SJCRH30 (cell line): ENCODE data around the gene FADS1. TPM values are rescaled to one million over a fixed set of nuclear protein-coding genes. Genes with fewer than 3 reads are reported as not detected.
A peak's percentile ranks its signal among the peaks of the same experiment; 100 is the strongest.

Experiments used
- DNase-seq, 2 experiments: peaks; one replicate each; pipeline ENCODE4 v3.0.0-alpha.2; 2015 to 2020
- H3K27ac ChIP-seq: fragments of 250-450 bp; sonication (Bioruptor Pico); 2 replicates; pipeline ENCODE4 v1.5.1; 2020; ENCODE audit warnings: mild to moderate bottlenecking, moderate library complexity
- H3K27me3 ChIP-seq: fragments of 250-450 bp; sonication (Bioruptor Pico); 2 replicates; pipeline ENCODE4 v1.5.1; 2020; ENCODE audit warnings: mild to moderate bottlenecking, moderate library complexity
- H3K36me3 ChIP-seq: fragments of 250-450 bp; sonication (Bioruptor Pico); 2 replicates; pipeline ENCODE4 v1.5.1; 2020; ENCODE audit warnings: mild to moderate bottlenecking, moderate library complexity
- H3K4me1 ChIP-seq: fragments of 250-450 bp; sonication (Bioruptor Pico); 2 replicates; pipeline ENCODE4 v1.5.1; 2020; ENCODE audit warnings: mild to moderate bottlenecking, moderate library complexity
- H3K4me3 ChIP-seq: fragments of 250-450 bp; sonication (Bioruptor Pico); 2 replicates; pipeline ENCODE4 v1.5.1; 2020; ENCODE audit warnings: mild to moderate bottlenecking, moderate library complexity
- H3K9me3 ChIP-seq: fragments of 250-450 bp; sonication (Bioruptor Pico); replicated peaks from 2 replicates; pipeline ENCODE4 v1.5.1; 2020; ENCODE audit warnings: mild to moderate bottlenecking, moderate library complexity
- total RNA-seq: library from RNA; depleted of rRNA; stranded (reverse); fragments of >200 nt; shearing (Covaris generic); gene quantifications from 2 replicates; pipeline ENCODE4 v1.2.3, GENCODE V29; 2014

FADS1 gene
- total RNA-seq, 1 experiment from 2014 or later, result 105 TPM

- Histone ChIP-seq H3K27me3 (no peaks in the 10 kb centered on the region), H3K9me3 (no peaks in the 10 kb centered on the region), H3K4me3 (no peak overlapping the region), H3K4me1 (peaks cover 10% of the 10 kb centered on the region), H3K27ac (no peak overlapping the region), H3K36me3 (no peaks in the 10 kb centered on the region)
- DNase-seq, result no peak
These were observed 19.4 kb upstream of the FADS1 start for GRCh38 chr11:61836193-61836592.

GRCh38 chr11:61834278-61835048 lies 17.7 kb upstream of the FADS1 start:
- Histone ChIP-seq H3K9me3 (no peaks in the 10 kb centered on the region), H3K36me3 (no peaks in the 10 kb centered on the region), H3K4me1 (peaks cover 10% of the 10 kb centered on the region), H3K27ac (peak overlapping the region; percentile 48), H3K4me3 (no peak overlapping the region), H3K27me3 (no peaks in the 10 kb centered on the region)
- peak; percentile 78 to 87 for DNase-seq

- H3K9me3 ChIP-seq, result no peaks in the 10 kb centered on the region
- peaks cover 10% of the 10 kb centered on the region for H3K4me1 ChIP-seq
- H3K36me3 ChIP-seq, result no peaks in the 10 kb centered on the region
- H3K4me3 ChIP-seq, result no peak overlapping the region
- no peak for DNase-seq
- no peaks in the 10 kb centered on the region for H3K27me3 ChIP-seq
- peak overlapping the region; percentile 48 for H3K27ac ChIP-seq
These were observed 17.1 kb upstream of the FADS1 start for GRCh38 chr11:61833926-61834277.

GRCh38 chr11:61833471-61833870 lies 16.7 kb upstream of the FADS1 start:
- Histone ChIP-seq H3K27ac (no peak overlapping the region), H3K4me3 (no peak overlapping the region), H3K36me3 (no peaks in the 10 kb centered on the region), H3K27me3 (no peaks in the 10 kb centered on the region), H3K9me3 (no peaks in the 10 kb centered on the region), H3K4me1 (peaks cover 10% of the 10 kb centered on the region)
- no peak for DNase-seq

- DNase-seq, result no peak
- no peak overlapping the region for H3K27ac ChIP-seq
- H3K36me3 ChIP-seq, result no peaks in the 10 kb centered on the region
- H3K27me3 ChIP-seq, result no peaks in the 10 kb centered on the region
- no peaks in the 10 kb centered on the region for H3K9me3 ChIP-seq
- H3K4me3 ChIP-seq, result no peak overlapping the region
- H3K4me1 ChIP-seq, result peaks cover 10% of the 10 kb centered on the region
These were observed 16.0 kb upstream of the FADS1 start for GRCh38 chr11:61832754-61833153.

GRCh38 chr11:61832207-61832606 lies 15.4 kb upstream of the FADS1 start:
- Histone ChIP-seq H3K27me3 (no peaks in the 10 kb centered on the region), H3K9me3 (no peaks in the 10 kb centered on the region), H3K4me1 (peaks cover 10% of the 10 kb centered on the region), H3K27ac (no peak overlapping the region), H3K36me3 (no peaks in the 10 kb centered on the region), H3K4me3 (no peak overlapping the region)
- DNase-seq, result no peak

GRCh38 chr11:61830237-61831105 lies 13.7 kb upstream of the FADS1 start:
- H3K9me3 ChIP-seq, result no peaks in the 10 kb centered on the region
- H3K27ac ChIP-seq, result no peak overlapping the region
- peaks cover 10% of the 10 kb centered on the region for H3K4me1 ChIP-seq
- H3K27me3 ChIP-seq, result no peaks in the 10 kb centered on the region
- H3K4me3 ChIP-seq, result no peak overlapping the region
- H3K36me3 ChIP-seq, result no peaks in the 10 kb centered on the region
- no peak for DNase-seq

- Histone ChIP-seq H3K27ac (no peak overlapping the region), H3K4me1 (peaks cover 10% of the 10 kb centered on the region), H3K9me3 (no peaks in the 10 kb centered on the region), H3K36me3 (no peaks in the 10 kb centered on the region), H3K27me3 (no peaks in the 10 kb centered on the region), H3K4me3 (no peak overlapping the region)
- DNase-seq, result no peak
These were observed 13.0 kb upstream of the FADS1 start for GRCh38 chr11:61829806-61830205.

GRCh38 chr11:61828629-61829407 lies 12.0 kb upstream of the FADS1 start:
- Histone ChIP-seq H3K27me3 (no peaks in the 10 kb centered on the region), H3K9me3 (no peaks in the 10 kb centered on the region), H3K4me1 (peaks cover 1% of the 10 kb centered on the region; the same call in 1 of the 2 replicates), H3K4me3 (peak overlapping the region; percentile 50), H3K27ac (no peak overlapping the region), H3K36me3 (no peaks in the 10 kb centered on the region)
- peak in 1 of 2 experiments; percentile 13 for DNase-seq

- no peak for DNase-seq
- H3K36me3 ChIP-seq, result no peaks in the 10 kb centered on the region
- H3K9me3 ChIP-seq, result no peaks in the 10 kb centered on the region
- H3K27me3 ChIP-seq, result no peaks in the 10 kb centered on the region
- H3K27ac ChIP-seq, result no peak overlapping the region
- no peaks in the 10 kb centered on the region for H3K4me1 ChIP-seq
- peak overlapping the region; percentile 50 for H3K4me3 ChIP-seq
These were observed 11.5 kb upstream of the FADS1 start for GRCh38 chr11:61828379-61828628.

- Histone ChIP-seq H3K27ac (no peak within 1 kb of the TSS), H3K36me3 (no peaks in the 10 kb centered on the region), H3K9me3 (no peaks in the 10 kb centered on the region), H3K4me1 (no peaks in the 10 kb centered on the region), H3K4me3 (peak within 1 kb of the TSS; percentile 50), H3K27me3 (no peaks in the 10 kb centered on the region)
- peak; percentile 56 to 59 for DNase-seq
These were observed 11.0 kb upstream of the FADS1 start, which contains the start of gene FADS2 for GRCh38 chr11:61827571-61828378. Gene FADS2 (plus strand): TSS chr11:61828300. CDS start chr11:61828391, 91 bp downstream.

- H3K36me3 ChIP-seq, result no peaks in the 10 kb centered on the region
- no peaks in the 10 kb centered on the region for H3K4me1 ChIP-seq
- H3K27ac ChIP-seq, result no peak overlapping the region
- H3K9me3 ChIP-seq, result no peaks in the 10 kb centered on the region
- DNase-seq, result no peak
- no peak overlapping the region for H3K4me3 ChIP-seq
- no peaks in the 10 kb centered on the region for H3K27me3 ChIP-seq
These were observed 10.2 kb upstream of the FADS1 start for GRCh38 chr11:61826930-61827570.

GRCh38 chr11:61820174-61820573 lies 3.4 kb upstream of the FADS1 start:
- no peaks in the 10 kb centered on the region for H3K4me1 ChIP-seq
- H3K36me3 ChIP-seq, result no peaks in the 10 kb centered on the region
- H3K4me3 ChIP-seq, result no peak overlapping the region
- H3K27me3 ChIP-seq, result no peaks in the 10 kb centered on the region
- DNase-seq, result no peak
- no peaks in the 10 kb centered on the region for H3K9me3 ChIP-seq
- no peak overlapping the region for H3K27ac ChIP-seq
